ENCODE data around the gene SMO.

Gene SMO

DNA sequence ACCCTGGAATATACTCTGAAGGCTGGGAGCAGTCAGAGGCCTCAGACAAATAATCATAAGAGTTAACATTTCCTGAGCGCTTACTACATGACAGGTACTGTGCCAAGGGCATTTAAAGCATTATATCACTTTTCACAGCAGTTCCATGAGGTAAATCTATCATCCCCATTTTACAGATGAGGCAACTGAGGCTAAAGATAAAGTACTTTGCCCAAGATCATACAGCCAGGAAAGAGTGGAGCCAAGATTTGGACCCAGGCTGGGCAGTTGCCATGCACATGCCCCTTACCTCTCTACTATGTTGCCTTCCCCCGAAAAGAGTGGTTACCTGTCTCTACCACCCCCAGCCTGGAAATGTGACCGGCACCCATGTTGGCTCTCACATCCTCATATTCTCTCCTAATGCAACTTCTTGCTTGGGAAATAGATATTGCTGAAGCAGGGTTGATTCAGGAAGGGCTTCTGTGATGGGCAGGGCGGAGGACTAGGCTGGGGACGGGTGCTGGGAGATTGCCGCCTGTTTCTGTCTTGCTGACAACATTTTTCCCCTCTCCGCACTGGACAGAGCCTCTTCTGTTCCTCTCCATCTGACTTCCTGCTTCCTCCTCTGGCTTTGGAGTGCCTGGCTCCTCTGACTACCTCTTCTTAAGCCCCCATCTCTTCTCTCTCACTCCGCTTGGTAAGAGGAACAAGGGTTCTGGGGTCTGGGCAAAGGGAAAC is 13.8 kb downstream of the SMO start:
- peaks cover 7% of the 10 kb centered on the region for H4K20me1 ChIP-seq (ENCODE audit: insufficient read depth, low read length)
- no peaks in the 10 kb centered on the region for H3K27me3 ChIP-seq (ENCODE audit: insufficient read depth, low read length, poor library complexity)
- ATAC-seq (ENCODE audit: insufficient read depth, low read depth) (no peak), DNase-seq (no peak)
- H3K4me3 ChIP-seq (ENCODE audit: low read depth in 1 of 2, low read length in 2 of 2) = no peak overlapping the region
- H3K36me3 ChIP-seq (ENCODE audit: insufficient read depth, low read length) = no peaks in the 10 kb centered on the region
- TF ChIP-seq, protein P1, sequence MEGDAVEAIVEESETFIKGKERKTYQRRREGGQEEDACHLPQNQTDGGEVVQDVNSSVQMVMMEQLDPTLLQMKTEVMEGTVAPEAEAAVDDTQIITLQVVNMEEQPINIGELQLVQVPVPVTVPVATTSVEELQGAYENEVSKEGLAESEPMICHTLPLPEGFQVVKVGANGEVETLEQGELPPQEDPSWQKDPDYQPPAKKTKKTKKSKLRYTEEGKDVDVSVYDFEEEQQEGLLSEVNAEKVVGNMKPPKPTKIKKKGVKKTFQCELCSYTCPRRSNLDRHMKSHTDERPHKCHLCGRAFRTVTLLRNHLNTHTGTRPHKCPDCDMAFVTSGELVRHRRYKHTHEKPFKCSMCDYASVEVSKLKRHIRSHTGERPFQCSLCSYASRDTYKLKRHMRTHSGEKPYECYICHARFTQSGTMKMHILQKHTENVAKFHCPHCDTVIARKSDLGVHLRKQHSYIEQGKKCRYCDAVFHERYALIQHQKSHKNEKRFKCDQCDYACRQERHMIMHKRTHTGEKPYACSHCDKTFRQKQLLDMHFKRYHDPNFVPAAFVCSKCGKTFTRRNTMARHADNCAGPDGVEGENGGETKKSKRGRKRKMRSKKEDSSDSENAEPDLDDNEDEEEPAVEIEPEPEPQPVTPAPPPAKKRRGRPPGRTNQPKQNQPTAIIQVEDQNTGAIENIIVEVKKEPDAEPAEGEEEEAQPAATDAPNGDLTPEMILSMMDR (IDR thresholded peaks at IDR 0.05; ENCODE audit: borderline replicate concordance, extremely low read depth, low read length, poor library complexity, severe bottlenecking) = no peak
- TF ChIP-seq EZH2 (IDR thresholded peaks at IDR 0.05; ENCODE audit: borderline replicate concordance, low read depth, low read length, severe bottlenecking) = no peak
- no peak overlapping the region for H2AFZ ChIP-seq (ENCODE audit: low read depth, low read length)
- H3K27ac ChIP-seq (ENCODE audit: low read length) = no peak overlapping the region
- H3K4me1 ChIP-seq (ENCODE audit: insufficient read depth, low read length) = no peaks in the 10 kb centered on the region
- no peaks in the 10 kb centered on the region for H3K9me3 ChIP-seq (ENCODE audit: insufficient read depth, low read length, severe bottlenecking)
- no peak overlapping the region for H3K9ac ChIP-seq (ENCODE audit: low read depth, low read length)
- H3K4me2 ChIP-seq (ENCODE audit: insufficient read depth, low read length) = no peak overlapping the region
- no peaks in the 10 kb centered on the region for H3K79me2 ChIP-seq (ENCODE audit: insufficient read depth, low read length)

- TF ChIP-seq, protein P1 (IDR thresholded peaks at IDR 0.05; ENCODE audit: borderline replicate concordance, extremely low read depth, low read length, poor library complexity, severe bottlenecking) = no peak
- TF ChIP-seq EZH2 (IDR thresholded peaks at IDR 0.05; ENCODE audit: borderline replicate concordance, low read depth, low read length, severe bottlenecking) = no peak
- no peak for DNase-seq
- Histone ChIP-seq H3K27me3 (ENCODE audit: insufficient read depth, low read length, poor library complexity) (no peaks in the 10 kb centered on the region), H3K79me2 (ENCODE audit: insufficient read depth, low read length) (no peaks in the 10 kb centered on the region), H4K20me1 (ENCODE audit: insufficient read depth, low read length) (peaks cover 7% of the 10 kb centered on the region), H2AFZ (ENCODE audit: low read depth, low read length) (no peak overlapping the region), H3K4me3 (ENCODE audit: low read depth in 1 of 2, low read length in 2 of 2) (no peak overlapping the region), H3K9ac (ENCODE audit: low read depth, low read length) (no peak overlapping the region), H3K9me3 (ENCODE audit: insufficient read depth, low read length, severe bottlenecking) (no peaks in the 10 kb centered on the region), H3K36me3 (ENCODE audit: insufficient read depth, low read length) (no peaks in the 10 kb centered on the region), H3K4me2 (ENCODE audit: insufficient read depth, low read length) (no peak overlapping the region), H3K27ac (ENCODE audit: low read length) (no peak overlapping the region), H3K4me1 (ENCODE audit: insufficient read depth, low read length) (no peaks in the 10 kb centered on the region)
- no peak for ATAC-seq (ENCODE audit: insufficient read depth, low read depth)
These were observed 14.8 kb downstream of the SMO start for GRCh38 chr7:129203050-129203741.

GRCh38 chr7:129205126-129205818 is 16.8 kb downstream of the SMO start:
- Histone ChIP-seq H3K4me1 (ENCODE audit: insufficient read depth, low read length) (no peaks in the 10 kb centered on the region), H3K9me3 (ENCODE audit: insufficient read depth, low read length, severe bottlenecking) (no peaks in the 10 kb centered on the region), H3K79me2 (ENCODE audit: insufficient read depth, low read length) (no peaks in the 10 kb centered on the region), H3K27ac (ENCODE audit: low read length) (no peak overlapping the region), H4K20me1 (ENCODE audit: insufficient read depth, low read length) (peaks cover 7% of the 10 kb centered on the region; the same call in 1 of the 2 replicates), H3K9ac (ENCODE audit: low read depth, low read length) (no peak overlapping the region), H3K4me3 (ENCODE audit: low read depth in 1 of 2, low read length in 2 of 2) (no peak overlapping the region), H3K27me3 (ENCODE audit: insufficient read depth, low read length, poor library complexity) (no peaks in the 10 kb centered on the region), H2AFZ (ENCODE audit: low read depth, low read length) (no peak overlapping the region), H3K36me3 (ENCODE audit: insufficient read depth, low read length) (peaks cover 2% of the 10 kb centered on the region; the same call in 1 of the 2 replicates), H3K4me2 (ENCODE audit: insufficient read depth, low read length) (no peak overlapping the region)
- DNase-seq = no peak
- ATAC-seq (ENCODE audit: insufficient read depth, low read depth) = no peak
- no peak for TF ChIP-seq EZH2 (IDR thresholded peaks at IDR 0.05; ENCODE audit: borderline replicate concordance, low read depth, low read length, severe bottlenecking)
- TF ChIP-seq, protein P1 (IDR thresholded peaks at IDR 0.05; ENCODE audit: borderline replicate concordance, extremely low read depth, low read length, poor library complexity, severe bottlenecking) = no peak
